GM18867 (cell line): ENCODE measurements around the gene COMMD7.
"Not testable (repeated sequence)": the region's sequence is repeated elsewhere in the genome, so short reads cannot be mapped to it uniquely, and the experiment has no call there.

Source experiments
- ATAC-seq: cut with Tn5 transposase; IDR thresholded peaks from one replicate; pipeline ENCODE4 v1.9.1; 2021; ENCODE audit warnings: mild to moderate bottlenecking, moderate library complexity; ENCODE audit not compliant: unreplicated experiment

COMMD7 gene

DNA sequence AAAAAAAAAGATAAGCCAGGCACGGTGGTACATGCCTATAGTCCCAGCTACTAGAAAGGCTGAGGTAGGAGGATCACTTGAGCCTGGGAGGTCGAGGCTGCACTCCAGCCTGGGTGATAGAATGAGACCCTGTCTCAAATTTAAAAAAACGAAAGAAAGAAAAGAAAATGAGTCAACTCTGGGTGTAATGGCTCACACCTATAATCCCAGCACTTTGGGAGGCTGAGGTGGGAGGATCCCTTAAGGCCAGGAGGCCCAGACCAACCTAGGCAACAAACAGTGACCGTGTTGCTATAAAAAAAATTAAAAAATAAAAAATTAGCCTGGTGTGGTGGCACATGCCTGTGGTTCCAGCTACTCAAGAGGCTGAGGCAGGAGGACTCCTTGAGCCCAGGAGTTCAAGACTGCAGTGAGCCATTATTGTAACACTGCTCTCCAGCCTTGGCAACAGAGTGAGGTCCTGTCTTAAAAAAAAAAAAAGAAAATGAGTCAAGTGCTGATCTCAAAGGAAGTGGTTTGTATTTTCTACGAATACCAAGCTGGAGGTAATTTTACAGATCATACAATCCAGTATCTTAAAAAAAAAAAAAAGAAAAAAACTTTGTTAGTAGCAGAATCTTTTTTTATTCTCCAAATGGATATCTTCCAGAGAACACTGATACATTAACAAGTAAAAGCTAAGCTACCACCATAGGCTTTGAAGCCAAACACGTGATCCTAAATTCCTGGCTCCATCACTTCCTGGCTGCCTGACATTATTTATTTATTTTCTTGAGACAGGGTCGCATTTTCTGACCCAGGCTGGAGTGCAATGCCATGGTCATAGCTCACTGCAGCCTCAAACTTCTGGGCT, 5.7 kb downstream of the COMMD7 start:
- no peak for ATAC-seq

- ATAC-seq = no peak
These were observed 11.4 kb downstream of the COMMD7 start for GRCh38 chr20:32731882-32732266.

DNA sequence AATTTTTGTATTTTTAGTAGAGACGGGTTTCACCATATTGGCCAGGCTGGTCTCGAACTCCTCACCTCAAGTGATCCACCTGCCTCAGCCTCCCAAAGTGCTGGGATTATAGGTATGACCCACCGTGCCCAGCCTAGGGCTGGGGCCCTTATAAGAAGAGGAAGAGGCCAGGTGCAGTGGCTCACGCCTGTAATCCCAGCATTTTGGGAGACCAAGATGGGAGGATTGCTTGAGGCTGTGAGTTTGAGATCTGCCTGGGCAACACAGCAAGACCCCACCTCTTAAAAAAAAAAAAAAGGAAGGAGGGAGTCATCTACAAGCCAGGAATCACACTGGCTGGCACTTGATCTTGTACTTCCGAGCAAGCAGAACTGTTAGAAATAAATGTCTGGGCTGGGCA, 13.9 kb downstream of the COMMD7 start:
- ATAC-seq = not testable (repeated sequence)

- ATAC-seq = not testable (repeated sequence)
These were observed 14.8 kb downstream of the COMMD7 start for GRCh38 chr20:32728435-32728834.

GRCh38 chr20:32727683-32728082, 15.6 kb downstream of the COMMD7 start:
- ATAC-seq = no peak

DNA sequence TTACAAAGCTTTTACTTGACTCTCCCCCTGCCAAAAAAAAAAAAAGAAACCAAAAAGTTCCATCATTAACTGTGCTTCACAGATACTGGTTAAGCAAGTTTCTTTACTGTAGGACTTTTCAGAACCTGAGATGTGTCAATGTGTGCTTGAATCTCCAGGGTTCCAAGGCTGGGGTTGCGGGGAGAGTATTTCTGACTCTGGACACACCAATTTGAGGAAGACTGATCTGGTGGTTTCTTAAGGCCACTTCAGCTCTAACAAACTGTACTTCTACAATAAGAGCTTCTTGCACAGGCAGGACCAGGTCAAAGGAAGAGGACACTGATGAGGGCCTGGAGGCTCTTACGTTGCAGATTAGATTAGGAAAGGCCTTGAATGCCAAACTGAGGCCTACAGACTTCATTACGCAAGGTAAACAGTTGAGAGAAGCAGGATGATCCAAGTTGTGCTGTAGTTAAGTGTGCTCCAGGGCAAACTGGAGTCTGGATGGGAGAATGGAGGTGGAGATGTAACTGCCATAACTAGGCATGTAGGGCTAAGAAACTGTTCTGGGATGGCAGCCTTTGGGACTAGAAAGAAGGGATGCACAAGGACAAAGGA, 24.4 kb downstream of the COMMD7 start:
- ATAC-seq = no peak

DNA sequence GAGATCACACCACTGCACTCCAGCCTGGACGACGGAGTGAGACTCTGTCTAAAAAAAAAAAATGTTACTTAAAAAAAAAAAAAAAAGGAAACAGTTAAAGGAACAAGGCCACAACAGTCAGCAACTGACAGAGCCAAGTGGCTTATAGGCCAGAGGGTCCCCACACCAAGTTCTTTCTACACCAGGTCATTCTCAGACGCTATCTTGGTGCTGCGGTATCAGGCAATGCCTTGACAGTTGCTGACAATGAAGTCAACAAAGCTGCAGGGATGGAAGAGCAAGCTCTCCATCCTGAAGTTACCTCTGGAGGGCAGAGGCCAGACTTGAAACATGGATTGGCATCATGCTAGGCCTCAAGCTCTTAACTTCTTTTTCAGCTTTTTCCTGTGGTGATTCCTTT, 31.9 kb downstream of the COMMD7 start:
- no peak for ATAC-seq

DNA sequence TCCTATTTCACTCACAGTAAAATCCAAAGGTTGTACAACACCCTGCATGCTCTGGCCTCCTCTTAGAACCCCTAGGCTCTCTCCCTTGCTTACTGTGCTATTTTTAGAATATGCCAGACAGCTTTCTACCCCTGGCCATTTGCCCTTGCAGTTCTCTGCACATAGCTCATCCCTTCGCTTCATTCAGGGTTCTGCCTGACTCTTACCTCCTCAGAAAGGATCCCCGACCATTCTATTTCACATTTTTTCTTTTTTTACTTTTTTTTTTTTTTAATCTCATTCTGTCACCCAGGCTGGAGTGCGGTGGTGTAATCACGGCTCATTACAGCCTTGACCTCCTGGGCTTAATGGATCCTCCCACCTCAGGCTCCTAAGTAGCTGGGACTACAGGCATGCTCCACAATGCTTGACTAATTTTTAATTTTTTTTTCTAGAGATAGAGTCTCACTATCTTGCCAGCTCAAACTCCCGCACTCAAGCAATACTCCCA, 33.6 kb downstream of the COMMD7 start:
- no peak for ATAC-seq

- ATAC-seq = not testable (repeated sequence)
These were observed 34.1 kb downstream of the COMMD7 start for GRCh38 chr20:32709029-32709631.

GRCh38 chr20:32707691-32708581, 35.3 kb downstream of the COMMD7 start:
- ATAC-seq = no peak

GRCh38 chr20:32706486-32706885, 36.8 kb downstream of the COMMD7 start:
- no peak for ATAC-seq

DNA sequence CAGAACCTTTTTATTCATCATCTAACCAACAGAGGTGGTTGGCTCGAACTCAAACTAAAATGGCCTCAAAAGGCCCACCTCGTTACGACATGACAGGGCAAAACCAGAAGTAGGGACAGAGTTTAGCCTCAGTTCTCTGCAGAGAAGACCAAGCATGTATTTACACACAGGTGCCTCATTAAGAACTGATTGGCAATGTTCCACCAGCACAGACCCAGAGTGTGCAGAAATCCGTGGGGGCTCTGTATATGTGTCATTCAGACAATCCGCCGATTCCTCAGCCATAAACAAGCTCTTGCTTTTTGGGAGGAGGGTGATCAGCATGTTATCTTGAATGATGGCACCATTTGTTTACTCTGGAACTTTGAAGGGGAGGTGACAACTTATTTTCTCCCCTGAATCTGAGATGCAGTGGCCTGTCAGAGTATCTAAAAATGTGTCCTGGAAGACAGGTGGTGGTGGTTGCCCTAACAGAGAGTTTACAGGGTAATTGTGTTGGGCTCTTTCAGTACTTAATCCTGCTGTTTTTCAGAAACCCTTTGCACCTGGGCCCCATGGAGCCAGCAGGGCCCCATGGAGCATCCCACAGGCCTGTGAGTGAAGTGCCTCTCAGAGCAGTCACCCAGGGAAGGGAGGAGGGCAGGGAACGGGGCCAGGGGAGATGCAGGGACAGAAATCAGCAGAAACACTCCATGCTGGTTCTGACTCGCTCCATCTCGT, 40.4 kb downstream of the COMMD7 start:
- no peak for ATAC-seq

DNA sequence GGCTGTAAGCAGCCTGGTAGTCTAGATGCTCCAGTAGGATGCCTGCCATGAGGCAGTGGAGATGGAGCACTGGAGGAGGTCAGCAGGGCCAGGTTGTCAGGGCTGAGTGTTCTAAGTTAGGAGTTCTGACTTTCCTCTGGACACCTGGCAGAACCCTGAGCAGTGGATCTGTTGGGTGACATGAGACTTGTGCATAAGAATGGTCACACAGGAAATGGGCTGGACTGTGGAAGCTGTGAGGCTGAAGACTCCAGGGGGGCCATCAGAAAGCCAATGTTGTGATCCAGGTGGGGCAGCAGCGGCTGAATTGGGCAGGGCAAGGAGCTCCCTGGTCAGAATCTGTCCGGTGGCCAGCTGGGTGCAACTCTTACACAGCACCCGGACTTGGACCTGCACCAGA, 45.7 kb downstream of the COMMD7 start:
- no peak for ATAC-seq

GRCh38 chr20:32695089-32695488, 48.2 kb downstream of the COMMD7 start:
- no peak for ATAC-seq

GRCh38 chr20:32688966-32689365, 54.3 kb downstream of the COMMD7 start:
- ATAC-seq = not testable (repeated sequence)

GRCh38 chr20:32687180-32687532, 56.1 kb downstream of the COMMD7 start:
- no peak for ATAC-seq

- no peak for ATAC-seq
These were observed 56.6 kb downstream of the COMMD7 start for GRCh38 chr20:32686530-32687179.

DNA sequence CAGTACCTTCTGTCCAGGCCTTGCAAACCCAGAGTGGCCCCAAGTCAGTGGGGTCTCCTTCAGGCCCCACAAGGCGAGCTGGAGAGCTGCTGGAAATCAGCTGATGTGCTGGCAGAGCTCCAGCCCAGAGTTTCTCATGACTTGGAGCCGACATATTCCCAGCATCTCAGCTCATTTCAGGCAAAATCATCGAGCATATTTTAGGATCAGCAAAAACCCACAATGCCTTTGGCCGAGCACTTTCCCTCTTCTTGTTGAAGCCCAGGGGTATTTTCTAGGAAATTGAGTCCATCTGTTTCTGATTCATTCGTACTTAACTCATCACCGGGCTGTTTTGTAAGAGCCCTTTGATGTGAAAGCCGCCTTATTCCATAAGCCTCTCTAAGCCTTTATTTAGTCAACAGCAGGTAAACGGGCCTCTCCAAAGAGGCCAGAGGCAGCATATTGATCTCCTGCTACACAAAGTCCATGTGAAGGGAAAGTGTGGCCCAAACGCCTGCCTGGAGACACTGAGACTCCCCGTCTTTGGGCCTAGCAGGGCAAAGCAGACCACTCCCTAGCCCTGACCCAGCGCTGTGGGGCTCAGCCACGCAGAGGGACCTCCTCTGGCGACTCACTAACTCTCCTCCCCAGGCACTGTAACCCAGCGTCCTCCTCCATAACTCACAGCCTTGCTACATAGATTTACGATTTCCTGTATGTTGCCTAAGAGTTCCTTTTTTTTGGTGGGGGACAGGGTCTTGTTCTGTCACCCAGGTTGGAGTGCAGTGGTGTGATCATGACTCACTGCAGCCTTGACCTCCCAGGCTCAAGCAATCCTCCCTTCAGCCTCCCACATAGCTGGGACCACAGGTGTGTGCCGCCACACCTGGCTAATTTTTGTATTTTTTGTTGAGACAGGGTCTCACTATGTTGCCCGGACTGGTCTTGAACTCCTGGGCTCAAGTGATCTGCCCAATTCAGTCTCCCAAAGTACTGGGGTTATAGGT, 57.4 kb downstream of the COMMD7 start:
- ATAC-seq = no peak
